Measurements from ENCODE around the gene TRPM4. TPM values are rescaled to one million over a fixed set of nuclear protein-coding genes. Genes with fewer than 3 reads are reported as not detected.

Gene TRPM4
- total RNA-seq, 2 donors from 2014 or later, result 15.8 to 28.0 TPM

DNA sequence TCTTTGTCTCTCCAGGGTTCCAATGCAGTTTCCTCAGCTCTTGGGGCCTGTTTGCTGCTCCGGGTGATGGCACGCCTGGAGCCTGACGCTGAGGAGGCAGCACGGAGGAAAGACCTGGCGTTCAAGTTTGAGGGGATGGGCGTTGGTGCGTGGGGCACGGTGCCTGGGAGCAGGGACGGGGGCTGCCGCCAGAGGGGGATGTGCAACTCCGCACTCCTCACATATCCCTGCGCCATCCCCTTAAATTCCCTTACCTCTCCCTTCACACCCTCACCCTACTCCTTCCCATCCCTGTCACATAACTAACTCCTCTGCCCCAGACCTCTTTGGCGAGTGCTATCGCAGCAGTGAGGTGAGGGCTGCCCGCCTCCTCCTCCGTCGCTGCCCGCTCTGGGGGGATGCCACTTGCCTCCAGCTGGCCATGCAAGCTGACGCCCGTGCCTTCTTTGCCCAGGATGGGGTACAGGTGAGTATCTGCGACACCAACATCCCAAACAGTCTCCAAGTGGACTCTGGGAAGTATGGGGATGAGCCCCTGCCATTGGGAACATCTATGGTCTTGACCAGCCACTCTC lies 31.1 kb downstream of the TRPM4 start:
- Histone ChIP-seq H3K4me1 (no peaks in the 10 kb centered on the region), H3K27me3 (no peaks in the 10 kb centered on the region), H3K9me3 (no peaks in the 10 kb centered on the region), H3K27ac (no peak overlapping the region), H3K4me3 (no peak overlapping the region), H3K36me3 (replicated peaks in 1 of 2; ENCODE audit: insufficient read depth in 1 of 2, low read depth in 2 of 2) (no peaks in the 10 kb centered on the region)
- intact Hi-C loops (cut with DNase I), result no loop called here
- WGBS, 2 donors, result 89% methylated on average over 21 of the region's 21 CpGs
- TF ChIP-seq POLR2A (IDR thresholded peaks at IDR 0.05), result no peak
- TF ChIP-seq, protein P1, sequence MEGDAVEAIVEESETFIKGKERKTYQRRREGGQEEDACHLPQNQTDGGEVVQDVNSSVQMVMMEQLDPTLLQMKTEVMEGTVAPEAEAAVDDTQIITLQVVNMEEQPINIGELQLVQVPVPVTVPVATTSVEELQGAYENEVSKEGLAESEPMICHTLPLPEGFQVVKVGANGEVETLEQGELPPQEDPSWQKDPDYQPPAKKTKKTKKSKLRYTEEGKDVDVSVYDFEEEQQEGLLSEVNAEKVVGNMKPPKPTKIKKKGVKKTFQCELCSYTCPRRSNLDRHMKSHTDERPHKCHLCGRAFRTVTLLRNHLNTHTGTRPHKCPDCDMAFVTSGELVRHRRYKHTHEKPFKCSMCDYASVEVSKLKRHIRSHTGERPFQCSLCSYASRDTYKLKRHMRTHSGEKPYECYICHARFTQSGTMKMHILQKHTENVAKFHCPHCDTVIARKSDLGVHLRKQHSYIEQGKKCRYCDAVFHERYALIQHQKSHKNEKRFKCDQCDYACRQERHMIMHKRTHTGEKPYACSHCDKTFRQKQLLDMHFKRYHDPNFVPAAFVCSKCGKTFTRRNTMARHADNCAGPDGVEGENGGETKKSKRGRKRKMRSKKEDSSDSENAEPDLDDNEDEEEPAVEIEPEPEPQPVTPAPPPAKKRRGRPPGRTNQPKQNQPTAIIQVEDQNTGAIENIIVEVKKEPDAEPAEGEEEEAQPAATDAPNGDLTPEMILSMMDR (IDR thresholded peaks at IDR 0.05), result no peak
- no peak for DNase-seq
- no peak for ATAC-seq

DNA sequence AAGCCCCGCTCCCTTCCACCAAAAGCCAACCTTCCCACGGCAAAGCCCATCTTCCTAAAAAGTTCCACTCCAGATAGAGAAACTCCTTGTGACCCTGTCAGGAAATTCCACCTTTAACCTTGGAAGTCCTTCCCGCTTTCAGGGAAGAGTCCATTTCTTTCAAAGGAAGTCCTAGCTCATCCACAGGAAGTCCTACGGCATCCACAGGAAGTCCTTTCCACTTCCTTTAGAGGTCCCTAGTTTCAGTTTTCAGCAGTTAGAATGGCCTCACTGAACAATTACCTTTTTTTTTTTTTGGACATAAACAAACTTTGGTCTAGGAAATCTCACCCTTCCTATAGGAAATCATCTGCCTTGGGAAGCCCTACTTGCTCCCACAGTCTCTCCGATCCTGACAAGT lies 31.7 kb downstream of the TRPM4 start:
- no peak overlapping the region for H3K4me3 ChIP-seq
- no peak overlapping the region for H3K27ac ChIP-seq
- DNase-seq, result no peak
- 84 to 94% methylated on average over 5 of the region's 5 CpGs for WGBS, 2 donors
- intact Hi-C loops (cut with DNase I), result no loop called here
- ATAC-seq, result no peak
- H3K4me1 ChIP-seq, result no peaks in the 10 kb centered on the region
- TF ChIP-seq POLR2A (IDR thresholded peaks at IDR 0.05), result no peak
- TF ChIP-seq, protein P1 (IDR thresholded peaks at IDR 0.05), result no peak
- H3K9me3 ChIP-seq, result no peaks in the 10 kb centered on the region
- no peaks in the 10 kb centered on the region for H3K36me3 ChIP-seq (replicated peaks in 1 of 2; ENCODE audit: insufficient read depth in 1 of 2, low read depth in 2 of 2)
- no peaks in the 10 kb centered on the region for H3K27me3 ChIP-seq

DNA sequence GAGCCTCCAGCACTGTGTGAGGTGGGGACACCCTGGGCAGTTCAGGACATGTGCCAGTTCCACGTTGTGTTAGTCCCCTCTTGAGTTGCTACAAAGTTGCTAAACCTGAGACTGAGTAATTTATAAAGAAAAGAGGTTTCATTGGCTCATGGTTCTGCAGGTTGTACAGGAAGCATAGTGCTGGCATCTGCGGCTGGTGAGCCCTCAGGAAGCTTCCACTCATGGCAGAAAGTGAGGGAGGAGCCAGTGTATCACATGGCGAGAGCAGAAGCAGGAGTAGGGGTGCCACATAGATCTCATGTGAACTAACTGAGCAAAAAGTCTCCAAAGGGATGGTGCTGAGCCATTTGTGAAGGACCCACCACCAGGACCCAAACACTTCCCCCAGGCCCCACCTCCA lies 33.2 kb downstream of the TRPM4 start:
- Histone ChIP-seq H3K4me3 (no peak overlapping the region), H3K27ac (no peak overlapping the region), H3K36me3 (replicated peaks in 1 of 2; ENCODE audit: insufficient read depth in 1 of 2, low read depth in 2 of 2) (no peaks in the 10 kb centered on the region), H3K4me1 (no peaks in the 10 kb centered on the region), H3K9me3 (no peaks in the 10 kb centered on the region), H3K27me3 (no peaks in the 10 kb centered on the region)
- ATAC-seq (no peak), DNase-seq (no peak)
- TF ChIP-seq, protein P1 (IDR thresholded peaks at IDR 0.05), result no peak
- TF ChIP-seq POLR2A (IDR thresholded peaks at IDR 0.05), result no peak
- WGBS, 2 donors, result 87 to 100% methylated on average over 3 of the region's 3 CpGs
- intact Hi-C loops (cut with DNase I), result no loop called here

DNA sequence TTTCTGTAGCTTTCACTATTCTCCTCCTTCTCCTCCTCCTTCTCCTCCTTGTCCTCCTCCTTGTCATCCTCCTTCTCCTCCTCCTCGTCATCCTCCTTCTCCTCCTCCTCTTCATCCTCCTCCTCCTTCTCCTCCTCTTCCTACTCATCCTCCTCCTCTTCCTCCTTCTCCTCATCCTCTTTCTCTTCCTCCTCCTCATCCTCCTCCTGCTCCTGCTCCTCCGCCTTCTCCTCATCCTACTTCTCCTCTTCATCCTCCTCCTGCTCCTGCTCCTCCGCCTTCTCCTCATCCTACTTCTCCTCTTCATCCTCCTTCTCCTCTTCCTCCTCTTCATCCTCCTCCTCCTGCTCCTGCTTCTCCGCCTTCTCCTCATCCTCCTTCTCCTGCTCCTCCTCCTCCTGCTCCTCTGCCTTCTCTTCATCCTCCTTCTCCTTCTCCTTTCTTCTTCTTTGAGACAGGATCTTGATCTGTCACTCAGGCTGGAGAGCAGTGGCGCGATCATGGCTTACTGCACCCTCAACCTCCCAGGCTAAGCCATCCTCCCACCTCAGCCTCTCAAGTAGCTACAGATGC lies 36.3 kb downstream of the TRPM4 start:
- TF ChIP-seq, protein P1 (IDR thresholded peaks at IDR 0.05), result no peak
- TF ChIP-seq POLR2A (IDR thresholded peaks at IDR 0.05), result no peak
- no peak for ATAC-seq

DNA sequence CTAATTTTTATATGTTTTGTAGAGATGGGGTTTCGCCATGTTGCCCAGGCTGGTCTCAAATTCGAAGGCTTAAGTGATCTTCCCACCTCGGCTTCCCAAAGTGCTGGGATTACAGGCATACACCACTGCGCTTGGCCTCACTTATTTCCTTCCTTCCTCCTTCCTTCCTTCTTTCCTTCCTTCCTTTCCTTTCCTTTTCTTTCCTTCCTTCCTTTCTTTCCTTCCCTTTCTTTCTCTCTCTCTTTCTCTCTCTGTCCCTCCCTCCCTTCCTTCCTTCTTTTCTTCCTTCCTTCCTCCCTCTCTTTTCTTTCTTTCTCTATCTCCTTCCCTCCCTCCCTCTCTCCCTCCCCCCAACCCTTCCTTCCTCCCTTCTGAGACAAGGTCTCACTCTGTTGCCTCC lies 36.8 kb downstream of the TRPM4 start:
- Histone ChIP-seq H3K27me3 (no peaks in the 10 kb centered on the region), H3K9me3 (no peaks in the 10 kb centered on the region), H3K36me3 (replicated peaks in 1 of 2; ENCODE audit: insufficient read depth in 1 of 2, low read depth in 2 of 2) (no peaks in the 10 kb centered on the region), H3K4me3 (no peak overlapping the region), H3K4me1 (no peaks in the 10 kb centered on the region), H3K27ac (no peak overlapping the region)
- ATAC-seq (no peak), DNase-seq (no peak)
- TF ChIP-seq, protein P1 (IDR thresholded peaks at IDR 0.05), result no peak
- no peak for TF ChIP-seq POLR2A (IDR thresholded peaks at IDR 0.05)
- WGBS, 2 donors, result 80 to 88% methylated on average over 4 of the region's 4 CpGs
- intact Hi-C loops (cut with DNase I), result no loop called here

More for the DNA sequence above, 36.3 kb downstream of the TRPM4 start:
- Histone ChIP-seq H3K27me3 (no peaks in the 10 kb centered on the region), H3K36me3 (replicated peaks in 1 of 2; ENCODE audit: insufficient read depth in 1 of 2, low read depth in 2 of 2) (no peaks in the 10 kb centered on the region), H3K27ac (no peak overlapping the region), H3K4me3 (no peak overlapping the region), H3K4me1 (no peaks in the 10 kb centered on the region), H3K9me3 (no peaks in the 10 kb centered on the region)
- WGBS, 2 donors, result 87 to 91% methylated on average over 6 of the region's 6 CpGs
- DNase-seq, result no peak
- intact Hi-C loops (cut with DNase I), result no loop called here

Data from body of pancreas (tissue), 4 donors.